ENCODE measurements around the gene TP53BP1. TPM values are rescaled to one million over a fixed set of nuclear protein-coding genes. Genes with fewer than 3 reads are reported as not detected.
A peak's percentile ranks its signal among the peaks of the same experiment; 100 is the strongest.

Gene TP53BP1
- total and polyA plus RNA-seq, 5 donors from 2014 or later: 3.9 to 42.1 (median 7.8) TPM

- Mint-ChIP-seq H3K36me3 (no peaks in the 10 kb centered on the region), H3K4me3 (peak overlapping the region; percentile 91 to 97 (median 94)), H3K9me3 (no peaks in the 10 kb centered on the region), H3K27me3 (peaks cover 16% of the 10 kb centered on the region), H3K4me1 (peaks cover 0 to 40% (median 28%) of the 10 kb centered on the region in 4 donors), H3K27ac (peak overlapping the region; percentile 83 to 98 (median 97))
- Histone ChIP-seq H3K4me3 (ENCODE audit: low read depth, low read length) (peak overlapping the region; percentile 86), H3K27ac (ENCODE audit: insufficient read depth, low read length, poor library complexity, severe bottlenecking) (peak overlapping the region; percentile 14), H3K27me3 (ENCODE audit: control insufficient read depth, insufficient read depth, low read length) (peaks cover 2% of the 10 kb centered on the region), H3K4me1 (ENCODE audit: control insufficient read depth, insufficient read depth, low read length, poor library complexity, severe bottlenecking) (peaks cover 26% of the 10 kb centered on the region), H3K36me3 (ENCODE audit: control insufficient read depth, insufficient read depth, low read length) (no peaks in the 10 kb centered on the region), H3K9me3 (ENCODE audit: control insufficient read depth in 2 of 2, low read length in 2 of 2) (no peaks in the 10 kb centered on the region)
- ATAC-seq (ENCODE audit: low read depth in 2 of 2) (no peak), DNase-seq (peak in 1 of 3 donors; percentile 50)
Measured at GRCh38 chr15:43511012-43511885, 18.3 kb upstream of the TP53BP1 start.

DNA sequence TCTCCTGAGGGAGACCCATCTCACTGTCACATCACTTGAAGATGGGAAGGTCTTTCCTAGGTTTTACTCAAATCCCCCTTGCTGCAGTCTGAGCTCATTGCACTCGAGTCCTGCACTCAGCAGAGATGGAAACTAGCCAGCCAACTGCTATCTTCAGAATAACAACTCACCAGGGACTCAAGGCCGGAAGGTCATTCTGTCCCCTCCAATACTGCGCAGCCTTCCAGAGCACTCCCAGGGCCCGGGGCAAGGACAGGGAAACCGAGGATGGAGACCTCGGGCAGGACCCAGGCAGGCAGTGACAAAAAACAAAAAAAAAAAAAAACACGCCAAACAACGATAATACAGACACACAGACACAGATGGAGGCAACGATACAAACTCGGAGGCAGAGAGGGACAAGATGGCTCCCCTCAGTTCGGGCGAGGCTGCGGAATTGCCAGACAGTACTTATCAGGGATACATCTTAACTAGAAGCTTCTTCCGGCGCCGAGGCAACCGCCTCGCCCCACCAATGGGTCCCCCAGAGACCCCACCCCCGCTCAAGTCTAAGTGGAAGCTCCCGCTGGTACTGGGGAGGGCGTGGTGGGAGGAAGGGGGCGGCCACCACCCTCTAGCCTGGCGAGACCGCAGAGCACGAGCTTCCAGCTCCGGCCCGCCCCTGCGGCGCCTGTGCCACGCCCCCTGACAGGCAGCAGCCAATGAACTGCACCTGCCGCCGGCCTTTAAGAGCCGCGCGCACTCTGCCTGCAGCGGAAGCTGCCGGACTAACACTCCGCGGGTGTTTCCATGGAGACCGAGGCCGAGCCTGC, 17.4 kb upstream of the TP53BP1 start:
- peak overlapping the region; percentile 91 to 97 (median 94) for H3K4me3 Mint-ChIP-seq
- H3K27ac Mint-ChIP-seq: peak overlapping the region; percentile 97 to 98 (median 97)
- ATAC-seq (ENCODE audit: low read depth in 2 of 2) (peak; percentile 93), DNase-seq (peak; percentile 94 to 99 (median 96))
- peaks cover 26% of the 10 kb centered on the region for H3K4me1 ChIP-seq (ENCODE audit: control insufficient read depth, insufficient read depth, low read length, poor library complexity, severe bottlenecking)
- no peaks in the 10 kb centered on the region for H3K9me3 ChIP-seq (ENCODE audit: control insufficient read depth in 2 of 2, low read length in 2 of 2)
- H3K4me1 Mint-ChIP-seq: peaks cover 0 to 40% (median 30%) of the 10 kb centered on the region in 4 donors
- H3K27me3 Mint-ChIP-seq: peaks cover 10% of the 10 kb centered on the region
- H3K36me3 Mint-ChIP-seq: no peaks in the 10 kb centered on the region
- H3K9me3 Mint-ChIP-seq: no peaks in the 10 kb centered on the region
- H3K36me3 ChIP-seq (ENCODE audit: control insufficient read depth, insufficient read depth, low read length): no peaks in the 10 kb centered on the region
- no peaks in the 10 kb centered on the region for H3K27me3 ChIP-seq (ENCODE audit: control insufficient read depth, insufficient read depth, low read length)
- peak overlapping the region; percentile 87 for H3K4me3 ChIP-seq (ENCODE audit: low read depth, low read length)
- peak overlapping the region; percentile 75 for H3K27ac ChIP-seq (ENCODE audit: insufficient read depth, low read length, poor library complexity, severe bottlenecking)

- H3K27me3 Mint-ChIP-seq: peaks cover 9% of the 10 kb centered on the region
- Histone ChIP-seq H3K4me1 (ENCODE audit: control insufficient read depth, insufficient read depth, low read length, poor library complexity, severe bottlenecking) (peaks cover 26% of the 10 kb centered on the region), H3K36me3 (ENCODE audit: control insufficient read depth, insufficient read depth, low read length) (no peaks in the 10 kb centered on the region), H3K27ac (ENCODE audit: insufficient read depth, low read length, poor library complexity, severe bottlenecking) (peak overlapping the region; percentile 75), H3K9me3 (ENCODE audit: control insufficient read depth in 2 of 2, low read length in 2 of 2) (no peaks in the 10 kb centered on the region), H3K4me3 (ENCODE audit: low read depth, low read length) (peak overlapping the region; percentile 87), H3K27me3 (ENCODE audit: control insufficient read depth, insufficient read depth, low read length) (no peaks in the 10 kb centered on the region)
- peak overlapping the region; percentile 97 to 98 (median 97) for H3K27ac Mint-ChIP-seq
- H3K36me3 Mint-ChIP-seq: no peaks in the 10 kb centered on the region
- H3K4me1 Mint-ChIP-seq: peaks cover 0 to 40% (median 30%) of the 10 kb centered on the region in 4 donors
- no peak for DNase-seq
- ATAC-seq (ENCODE audit: low read depth in 2 of 2): no peak
- H3K9me3 Mint-ChIP-seq: no peaks in the 10 kb centered on the region
- H3K4me3 Mint-ChIP-seq: peak overlapping the region; percentile 84 to 97 (median 94)
Measured at GRCh38 chr15:43509660-43510199, 16.8 kb upstream of the TP53BP1 start.

GRCh38 chr15:43508991-43509659, 16.2 kb upstream of the TP53BP1 start:
- no peak overlapping the region for H3K4me3 ChIP-seq (ENCODE audit: low read depth, low read length)
- Mint-ChIP-seq H3K27ac (peak overlapping the region in 1 of 3 donors; percentile 98), H3K36me3 (no peaks in the 10 kb centered on the region), H3K4me3 (peak overlapping the region; percentile 84 to 97 (median 94)), H3K4me1 (peaks cover 0 to 35% (median 25%) of the 10 kb centered on the region in 4 donors), H3K9me3 (no peaks in the 10 kb centered on the region), H3K27me3 (peaks cover 9% of the 10 kb centered on the region)
- no peaks in the 10 kb centered on the region for H3K27me3 ChIP-seq (ENCODE audit: control insufficient read depth, insufficient read depth, low read length)
- H3K36me3 ChIP-seq (ENCODE audit: control insufficient read depth, insufficient read depth, low read length): no peaks in the 10 kb centered on the region
- peaks cover 22% of the 10 kb centered on the region for H3K4me1 ChIP-seq (ENCODE audit: control insufficient read depth, insufficient read depth, low read length, poor library complexity, severe bottlenecking)
- peak overlapping the region; percentile 75 for H3K27ac ChIP-seq (ENCODE audit: insufficient read depth, low read length, poor library complexity, severe bottlenecking)
- ATAC-seq (ENCODE audit: low read depth in 2 of 2) (no peak), DNase-seq (no peak)
- H3K9me3 ChIP-seq (ENCODE audit: control insufficient read depth in 2 of 2, low read length in 2 of 2): no peaks in the 10 kb centered on the region

DNA sequence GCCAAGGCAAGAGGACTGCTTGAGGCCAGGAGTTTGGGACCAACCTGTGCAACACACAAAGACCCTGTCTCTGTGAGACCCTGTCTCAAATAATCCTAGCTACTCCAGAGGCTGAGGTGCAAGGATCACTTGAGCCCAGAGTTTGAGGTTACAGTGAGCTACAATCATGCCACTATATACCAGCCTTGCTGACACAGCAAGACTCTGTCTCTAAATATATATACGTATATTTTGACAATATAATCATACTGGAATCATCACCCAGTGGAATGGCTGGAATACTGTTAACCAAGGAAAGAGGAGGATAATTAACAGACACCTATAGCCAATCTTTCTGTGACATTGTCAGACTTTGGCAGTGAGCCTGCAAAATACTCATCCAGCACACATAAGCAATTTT, 15.5 kb upstream of the TP53BP1 start:
- H3K9me3 Mint-ChIP-seq: no peaks in the 10 kb centered on the region
- H3K27ac Mint-ChIP-seq: no peak overlapping the region
- H3K4me1 Mint-ChIP-seq: peaks cover 0 to 30% (median 25%) of the 10 kb centered on the region in 4 donors
- H3K27me3 ChIP-seq (ENCODE audit: control insufficient read depth, insufficient read depth, low read length): no peaks in the 10 kb centered on the region
- H3K4me1 ChIP-seq (ENCODE audit: control insufficient read depth, insufficient read depth, low read length, poor library complexity, severe bottlenecking): peaks cover 20% of the 10 kb centered on the region
- H3K9me3 ChIP-seq (ENCODE audit: control insufficient read depth in 2 of 2, low read length in 2 of 2): no peaks in the 10 kb centered on the region
- no peak overlapping the region for H3K4me3 ChIP-seq (ENCODE audit: low read depth, low read length)
- no peak overlapping the region for H3K27ac ChIP-seq (ENCODE audit: insufficient read depth, low read length, poor library complexity, severe bottlenecking)
- peak overlapping the region in 2 of 4 donors; percentile 70 to 80 for H3K4me3 Mint-ChIP-seq
- peaks cover 9% of the 10 kb centered on the region for H3K27me3 Mint-ChIP-seq
- no peaks in the 10 kb centered on the region for H3K36me3 Mint-ChIP-seq
- DNase-seq (no peak), ATAC-seq (ENCODE audit: low read depth in 2 of 2) (no peak)
- H3K36me3 ChIP-seq (ENCODE audit: control insufficient read depth, insufficient read depth, low read length): no peaks in the 10 kb centered on the region

- Mint-ChIP-seq H3K27me3 (no peaks in the 10 kb centered on the region), H3K27ac (peak overlapping the region in 1 of 3 donors; percentile 63), H3K36me3 (no peaks in the 10 kb centered on the region), H3K4me1 (peaks cover 0 to 24% (median 13%) of the 10 kb centered on the region in 4 donors), H3K9me3 (no peaks in the 10 kb centered on the region), H3K4me3 (no peak overlapping the region)
- Histone ChIP-seq H3K27ac (ENCODE audit: insufficient read depth, low read length, poor library complexity, severe bottlenecking) (no peak overlapping the region), H3K9me3 (ENCODE audit: control insufficient read depth in 2 of 2, low read length in 2 of 2) (no peaks in the 10 kb centered on the region), H3K27me3 (ENCODE audit: control insufficient read depth, insufficient read depth, low read length) (no peaks in the 10 kb centered on the region), H3K4me1 (ENCODE audit: control insufficient read depth, insufficient read depth, low read length, poor library complexity, severe bottlenecking) (peaks cover 11% of the 10 kb centered on the region), H3K4me3 (ENCODE audit: low read depth, low read length) (no peak overlapping the region), H3K36me3 (ENCODE audit: control insufficient read depth, insufficient read depth, low read length) (no peaks in the 10 kb centered on the region)
- ATAC-seq (ENCODE audit: low read depth in 2 of 2) (no peak), DNase-seq (no peak)
Measured at GRCh38 chr15:43505738-43506137, 12.8 kb upstream of the TP53BP1 start.

- no peaks in the 10 kb centered on the region for H3K4me1 ChIP-seq (ENCODE audit: control insufficient read depth, insufficient read depth, low read length, poor library complexity, severe bottlenecking)
- Mint-ChIP-seq H3K27ac (no peak overlapping the region), H3K36me3 (no peaks in the 10 kb centered on the region), H3K4me1 (peaks cover 0 to 6% (median 0%) of the 10 kb centered on the region in 4 donors), H3K4me3 (no peak overlapping the region), H3K27me3 (no peaks in the 10 kb centered on the region), H3K9me3 (no peaks in the 10 kb centered on the region)
- ATAC-seq (ENCODE audit: low read depth in 2 of 2) (no peak), DNase-seq (no peak)
- H3K27me3 ChIP-seq (ENCODE audit: control insufficient read depth, insufficient read depth, low read length): no peaks in the 10 kb centered on the region
- no peaks in the 10 kb centered on the region for H3K36me3 ChIP-seq (ENCODE audit: control insufficient read depth, insufficient read depth, low read length)
- H3K4me3 ChIP-seq (ENCODE audit: low read depth, low read length): no peak overlapping the region
- no peaks in the 10 kb centered on the region for H3K9me3 ChIP-seq (ENCODE audit: control insufficient read depth in 2 of 2, low read length in 2 of 2)
- H3K27ac ChIP-seq (ENCODE audit: insufficient read depth, low read length, poor library complexity, severe bottlenecking): no peak overlapping the region
Measured at GRCh38 chr15:43499635-43500034, 6.7 kb upstream of the TP53BP1 start.

Measured in CD4-positive, CD25-positive, alpha-beta regulatory T cell (primary cell).